NAMALWA (cell line): ENCODE results near the gene INO80.

Source experiments
- DNase-seq: peaks from one replicate; pipeline ENCODE4 v3.0.0-alpha.2; 2015; ENCODE audit warnings: low spot score

The INO80 gene

DNA sequence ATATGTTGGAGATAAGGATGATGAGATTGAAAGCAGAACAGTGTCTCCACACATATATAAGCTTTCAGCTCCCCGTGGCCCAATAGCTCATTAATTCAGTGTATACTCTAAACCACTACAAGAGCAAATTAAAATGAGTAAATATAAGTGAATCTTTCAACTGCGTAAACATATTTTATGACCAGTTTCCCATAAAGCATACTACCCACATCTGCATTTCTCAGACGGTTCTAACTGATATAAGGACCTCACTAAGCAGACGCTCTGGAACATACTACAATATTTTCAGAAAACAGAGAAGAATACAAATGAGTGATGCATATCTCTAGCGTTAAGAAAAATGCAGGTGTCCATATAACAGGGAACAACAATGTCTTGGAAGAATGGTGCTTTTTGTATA, 73.2 kb downstream of the INO80 start:
- DNase-seq: no peak

GRCh38 chr15:41039121-41039520, 77.0 kb downstream of the INO80 start:
- no peak for DNase-seq

- no peak for DNase-seq
These were observed 84.1 kb downstream of the INO80 start for GRCh38 chr15:41032079-41032328.

DNA sequence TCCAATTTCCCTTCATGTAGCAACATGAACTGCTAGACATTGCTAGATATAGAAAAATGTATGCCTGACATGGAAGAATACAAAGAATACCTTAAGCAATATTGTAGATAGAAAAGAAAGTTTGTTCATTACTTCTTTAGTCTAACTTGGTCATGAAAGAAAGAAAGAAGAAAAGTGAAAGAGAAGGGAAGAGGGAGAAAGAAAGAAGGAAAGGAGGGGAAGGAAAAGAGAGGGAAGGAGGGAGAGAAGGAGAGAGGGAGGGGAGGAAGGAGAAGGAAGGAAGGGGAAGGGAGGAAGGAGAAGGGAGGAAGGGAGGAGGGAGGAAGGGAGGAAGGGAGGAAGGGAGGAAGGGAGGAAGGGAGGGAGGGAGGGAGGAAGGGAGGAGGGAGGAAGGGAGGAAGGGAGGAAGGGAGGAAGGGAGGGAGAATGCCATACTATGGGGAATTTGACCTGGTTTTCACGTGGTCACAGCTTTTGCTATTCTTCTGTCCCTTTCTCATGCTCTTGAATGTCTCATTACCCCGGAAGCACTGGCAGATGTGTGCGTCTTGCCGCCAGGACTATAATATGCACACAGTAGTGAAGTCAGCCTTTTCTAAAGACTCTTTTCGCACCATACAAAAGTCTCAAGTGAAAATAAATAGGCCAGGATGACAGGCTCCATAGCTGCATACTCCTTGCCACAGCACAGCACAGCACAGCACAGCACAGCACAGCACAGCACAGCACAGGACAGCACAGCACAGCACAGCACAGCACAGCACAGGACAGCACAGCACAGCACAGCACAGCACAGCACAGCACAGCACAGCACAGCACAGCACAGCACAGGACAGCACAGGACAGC, 84.6 kb downstream of the INO80 start:
- DNase-seq: no peak

- DNase-seq: no peak
These were observed 87.2 kb downstream of the INO80 start for GRCh38 chr15:41028853-41029252.

DNA sequence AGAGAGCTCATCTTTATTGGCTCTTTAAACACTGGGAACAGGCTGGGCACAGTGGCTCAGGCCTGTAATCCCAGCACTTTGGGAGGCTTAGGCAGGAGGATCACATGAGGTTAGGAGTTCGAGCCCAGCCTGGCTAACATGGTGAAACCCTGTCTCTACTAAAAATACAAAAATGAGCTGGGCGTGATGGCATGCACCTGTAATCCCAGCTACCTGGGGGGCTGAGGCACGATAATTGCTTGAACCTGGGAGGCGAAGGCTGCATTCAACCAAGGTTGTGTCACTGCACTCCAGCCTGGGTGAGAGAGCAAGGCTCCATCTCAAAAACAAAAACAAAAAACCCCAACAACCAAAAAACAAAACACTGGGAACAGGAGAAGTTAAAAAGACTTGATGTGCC, 90.7 kb downstream of the INO80 start:
- no peak for DNase-seq

DNA sequence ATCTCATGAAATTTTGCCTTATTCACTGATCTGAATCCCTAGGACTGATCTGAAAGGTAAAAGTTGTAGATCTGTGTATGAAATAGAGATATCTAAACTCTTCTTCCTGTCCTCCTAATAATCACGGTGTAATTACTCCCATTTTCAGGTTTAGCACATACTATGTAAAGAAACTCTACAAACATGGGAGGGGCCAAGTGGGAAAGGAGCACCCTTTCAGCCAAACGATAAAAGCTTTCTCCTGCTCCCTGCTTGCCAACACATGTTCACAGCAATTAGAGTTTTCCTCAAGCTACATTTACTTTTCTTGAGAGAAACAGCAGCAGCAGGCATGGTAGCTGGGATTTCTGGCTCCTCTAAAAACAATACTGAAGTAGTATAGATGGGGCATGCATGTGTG, 91.2 kb downstream of the INO80 start:
- no peak for DNase-seq

DNA sequence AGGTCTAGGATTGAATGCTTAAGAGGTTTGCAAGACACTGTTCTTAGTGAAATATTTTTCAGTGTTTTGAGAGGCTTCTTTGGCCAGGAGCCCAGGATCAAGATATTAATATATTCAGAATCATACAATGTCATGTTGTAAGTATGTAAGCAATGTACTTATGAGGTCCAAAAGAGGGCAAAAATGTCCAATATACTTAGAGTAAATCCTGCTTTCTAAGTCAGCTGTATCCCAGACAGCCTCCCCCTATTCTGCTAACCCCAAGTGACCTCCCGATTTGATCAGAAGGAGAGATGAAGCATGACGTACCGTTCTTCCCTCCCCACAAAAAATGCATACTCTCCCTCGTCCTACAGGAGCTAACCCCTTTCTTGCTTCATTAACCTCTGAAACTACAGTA, 91.9 kb downstream of the INO80 start:
- DNase-seq: no peak

GRCh38 chr15:41022487-41023090, 93.5 kb downstream of the INO80 start:
- DNase-seq: peak; percentile 75

- no peak for DNase-seq
These were observed 95.3 kb downstream of the INO80 start for GRCh38 chr15:41020829-41021228.

GRCh38 chr15:41020311-41020710, 95.8 kb downstream of the INO80 start:
- no peak for DNase-seq

- no peak for DNase-seq
These were observed 96.9 kb downstream of the INO80 start for GRCh38 chr15:41019174-41019573.

DNA sequence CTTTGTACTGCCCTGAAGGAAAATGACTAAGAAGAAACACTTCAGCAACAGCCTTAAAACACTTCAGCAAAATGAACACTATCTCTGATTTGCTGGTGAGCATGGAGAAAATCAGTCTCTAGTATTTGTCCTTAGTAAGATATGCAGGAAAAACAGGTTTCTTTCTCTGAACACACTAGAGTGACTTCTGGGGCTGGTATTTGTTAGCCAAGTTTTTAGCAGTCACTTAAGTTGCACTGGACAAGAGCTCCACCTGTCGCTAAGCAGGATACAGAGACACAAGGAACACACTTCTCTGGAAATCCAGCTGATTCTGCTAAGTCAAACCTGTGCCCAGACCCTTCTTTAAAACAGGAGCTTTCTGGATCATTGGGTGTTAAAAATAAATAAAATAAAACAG, 97.5 kb downstream of the INO80 start:
- DNase-seq: no peak

- DNase-seq: no peak
These were observed 98.9 kb downstream of the INO80 start for GRCh38 chr15:41017066-41017735.

DNA sequence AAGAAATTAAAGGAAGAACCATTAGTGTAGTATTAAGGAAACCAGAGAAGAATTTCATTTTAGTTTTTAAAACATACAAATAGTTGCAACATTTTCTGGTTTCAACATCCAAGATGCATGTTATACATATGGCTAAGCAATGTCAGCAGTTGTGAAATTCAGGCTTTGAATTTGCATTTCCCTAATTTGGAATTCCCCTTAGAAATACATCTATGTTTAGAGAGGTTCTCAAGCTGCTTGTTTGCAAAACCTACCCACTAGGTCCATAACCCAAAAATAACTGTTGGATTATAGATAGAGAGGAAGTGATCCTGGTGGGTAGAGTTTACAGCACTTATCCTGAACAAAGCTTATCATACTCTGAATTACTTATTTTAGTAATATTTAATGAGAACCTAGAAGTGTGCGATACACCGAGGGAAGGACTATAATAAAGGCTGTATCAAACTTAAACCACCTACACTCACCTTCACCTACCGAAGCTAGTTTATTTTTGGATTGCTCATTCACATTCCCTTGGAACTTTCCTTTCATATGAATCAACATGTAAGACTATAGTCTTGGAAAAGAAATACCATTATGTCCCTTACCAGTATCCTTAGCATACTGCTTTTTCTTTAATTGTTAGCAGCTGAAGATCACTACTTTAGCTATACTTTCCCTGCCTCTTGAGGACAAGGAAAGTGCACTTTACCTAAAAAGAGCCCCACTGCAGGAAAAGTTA, 102.2 kb downstream of the INO80 start:
- DNase-seq: peak; percentile 51

- no peak for DNase-seq
These were observed 104.8 kb downstream of the INO80 start for GRCh38 chr15:41011055-41011815.

GRCh38 chr15:41010345-41010744, 105.7 kb downstream of the INO80 start:
- DNase-seq: no peak

- no peak for DNase-seq
These were observed 109.6 kb downstream of the INO80 start for GRCh38 chr15:41006479-41006878.

- DNase-seq: no peak
These were observed 111.6 kb downstream of the INO80 start for GRCh38 chr15:41004490-41004889.

DNA sequence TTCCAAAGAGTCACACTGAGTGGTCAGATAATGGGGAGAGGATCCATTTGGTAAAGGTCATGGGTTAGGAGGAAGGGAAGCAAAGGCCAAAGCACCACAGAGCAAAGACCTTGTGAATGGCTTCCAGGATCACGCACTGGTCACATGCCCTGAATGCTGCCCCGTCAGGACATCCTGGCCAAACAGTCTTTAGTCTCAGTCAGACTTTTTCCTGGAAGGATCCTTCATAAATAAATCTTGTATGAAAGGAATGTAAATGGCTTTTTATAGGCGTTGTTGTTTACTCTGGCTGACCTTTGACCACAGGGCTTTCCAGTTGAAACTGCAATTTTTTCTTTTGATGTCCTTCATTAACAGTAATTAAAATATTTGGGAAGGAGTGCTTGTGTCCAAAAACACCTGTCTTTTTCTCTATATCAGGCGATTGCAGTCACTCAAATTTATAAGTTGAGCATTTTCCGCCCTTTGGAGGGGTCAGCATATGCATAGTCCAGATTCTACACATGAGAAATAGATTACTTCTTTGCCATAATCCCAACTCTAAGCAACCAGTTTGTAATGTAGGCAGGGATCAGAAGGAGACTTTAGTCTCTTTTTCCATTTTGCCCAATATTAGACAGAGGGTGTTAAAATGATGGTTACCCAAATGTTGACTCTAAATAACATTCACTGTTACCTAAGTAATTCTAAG, 114.4 kb downstream of the INO80 start:
- no peak for DNase-seq

GRCh38 chr15:40999190-40999589, 116.9 kb downstream of the INO80 start:
- no peak for DNase-seq
